HG03064 (cell line): Measurements from ENCODE around the gene GRAMD1B.
"Not testable (repeated sequence)": the region's sequence is repeated elsewhere in the genome, so short reads cannot be mapped to it uniquely, and the experiment has no call there.

Experiments
- ATAC-seq: cut with Tn5 transposase; IDR thresholded peaks from one replicate; pipeline ENCODE4 v1.9.1; 2021; ENCODE audit warnings: low read depth; ENCODE audit not compliant: unreplicated experiment

Gene GRAMD1B

DNA sequence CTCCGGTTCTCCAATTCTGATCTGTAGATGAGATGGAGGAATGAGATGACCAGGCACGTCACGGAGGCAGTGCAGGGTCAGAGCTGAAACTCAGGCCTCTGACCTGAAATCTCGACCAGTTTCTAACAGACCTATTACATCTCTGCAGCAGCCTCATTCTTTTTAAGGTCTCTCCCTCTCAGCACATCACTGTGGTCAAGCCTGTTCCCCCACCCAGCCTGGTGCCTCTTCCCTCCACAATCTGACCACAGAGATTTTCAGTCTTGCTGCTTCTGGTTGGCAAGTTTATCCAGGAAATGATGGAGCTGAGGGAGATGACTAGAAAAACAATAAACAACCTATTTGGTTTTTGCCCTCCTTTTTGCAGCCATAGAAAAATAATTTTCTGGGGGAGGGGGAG is 9.5 kb downstream of the GRAMD1B start:
- ATAC-seq: no peak

DNA sequence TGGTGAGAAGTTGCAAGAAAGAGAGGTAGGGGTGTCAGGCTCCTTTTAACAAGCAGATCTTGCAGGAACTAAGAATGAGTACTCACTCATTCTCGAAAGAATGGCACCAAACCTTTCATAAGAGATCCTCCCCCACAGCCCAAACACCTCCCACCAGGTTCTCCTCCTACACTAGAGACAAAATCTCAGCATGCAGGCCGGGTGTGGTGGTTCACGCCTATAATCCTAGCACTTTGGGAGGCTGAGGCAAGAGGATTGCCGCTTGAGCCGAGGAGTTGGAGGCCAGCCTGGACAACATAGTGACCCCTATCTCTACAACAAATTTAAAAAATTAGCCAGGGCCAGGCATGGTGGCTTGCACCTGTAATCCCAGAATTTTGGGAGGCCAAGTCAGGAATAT is 11.1 kb downstream of the GRAMD1B start:
- ATAC-seq: no peak

DNA sequence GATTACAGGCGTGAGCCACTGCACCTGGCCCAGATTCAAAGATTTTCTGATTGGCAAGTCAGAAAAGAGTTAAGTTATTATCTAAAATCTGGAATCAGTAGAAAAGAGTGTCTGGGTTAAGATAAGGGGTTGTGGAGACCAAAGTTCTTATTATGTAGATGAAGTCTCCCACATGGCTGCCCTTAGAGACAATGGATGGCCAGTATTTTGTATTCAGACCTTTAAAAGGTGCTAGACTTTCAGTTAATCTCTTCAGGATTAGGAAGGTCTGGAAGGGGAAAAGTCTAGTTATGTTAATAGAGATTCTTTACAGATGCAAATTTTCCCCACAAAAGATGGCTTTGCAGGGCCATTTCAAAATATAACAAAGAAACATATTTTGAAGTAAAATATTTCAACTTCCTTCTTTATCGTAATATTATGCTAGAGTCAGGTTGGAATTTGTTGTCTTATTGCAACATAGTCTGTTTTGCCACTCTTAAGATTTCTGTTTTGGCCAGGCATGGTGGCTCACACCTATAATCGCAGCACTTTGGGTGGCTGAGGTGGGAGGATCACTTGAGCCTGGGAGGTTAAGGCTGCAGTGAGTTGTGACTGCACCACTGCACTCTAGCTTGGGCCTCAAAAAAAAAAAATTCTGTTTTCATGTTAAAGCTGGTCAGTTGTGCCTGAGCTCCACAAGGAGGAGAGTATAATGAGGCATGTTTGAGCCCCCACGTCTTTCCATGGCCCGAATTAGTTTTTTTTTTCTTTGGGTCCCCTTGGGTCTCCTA is 14.0 kb downstream of the GRAMD1B start:
- ATAC-seq: no peak

DNA sequence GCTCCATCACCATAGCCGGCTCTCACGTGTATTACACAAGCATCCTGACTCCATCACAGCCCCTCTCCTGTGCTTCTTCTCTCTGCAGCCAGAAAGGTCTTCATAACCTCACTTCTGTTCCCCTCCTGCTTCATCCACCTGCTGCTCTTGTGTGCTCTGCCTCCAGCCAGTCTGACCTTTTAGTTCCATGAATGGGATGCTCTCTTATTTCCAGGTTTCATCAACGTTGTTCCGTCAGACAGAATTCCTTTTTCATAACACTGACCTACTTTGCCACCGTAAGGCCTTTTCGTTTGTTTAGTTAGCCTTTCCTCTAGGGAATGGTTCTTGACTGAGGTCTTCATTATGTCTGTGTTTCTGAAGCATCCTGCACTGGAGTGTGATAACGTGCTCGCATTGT is 18.8 kb downstream of the GRAMD1B start:
- no peak for ATAC-seq

DNA sequence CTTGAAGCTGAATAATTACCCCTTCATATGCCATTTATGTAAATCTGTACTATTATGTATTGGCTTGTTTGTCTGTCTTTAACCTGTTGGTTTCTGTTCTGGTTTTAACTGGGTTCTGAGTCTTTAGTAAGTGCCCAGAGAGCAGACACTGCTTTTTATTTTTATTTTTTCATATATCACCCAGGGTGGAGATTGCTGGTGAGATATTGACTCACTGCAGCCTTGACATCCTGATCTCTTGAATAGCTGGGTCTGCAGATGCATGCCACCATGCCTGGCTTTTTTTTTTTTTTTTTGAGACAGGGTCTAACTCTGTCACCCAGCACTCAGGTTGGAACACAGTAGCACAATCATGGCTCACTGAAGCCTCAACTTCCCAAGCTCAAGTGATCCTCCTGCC is 19.4 kb downstream of the GRAMD1B start:
- no peak for ATAC-seq

DNA sequence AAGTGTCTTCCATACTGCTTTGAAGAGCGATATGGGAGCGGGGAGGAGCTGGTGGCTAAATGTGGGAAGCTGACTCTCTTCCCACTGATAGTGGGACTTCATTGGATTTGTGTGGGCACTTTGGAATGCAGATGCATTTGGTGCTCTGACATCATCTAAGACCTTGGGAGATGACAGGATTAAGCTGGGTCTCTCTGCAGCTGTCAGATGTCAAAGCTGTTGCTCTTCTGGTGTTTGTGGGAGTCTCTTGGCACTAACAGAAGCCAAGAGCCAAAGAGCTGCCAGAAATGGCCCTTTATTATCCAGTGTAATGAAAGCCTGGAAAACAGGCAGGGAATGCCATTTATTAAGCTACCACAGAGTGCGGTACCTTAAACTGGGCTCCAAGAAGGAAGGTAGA is 20.6 kb downstream of the GRAMD1B start:
- no peak for ATAC-seq

DNA sequence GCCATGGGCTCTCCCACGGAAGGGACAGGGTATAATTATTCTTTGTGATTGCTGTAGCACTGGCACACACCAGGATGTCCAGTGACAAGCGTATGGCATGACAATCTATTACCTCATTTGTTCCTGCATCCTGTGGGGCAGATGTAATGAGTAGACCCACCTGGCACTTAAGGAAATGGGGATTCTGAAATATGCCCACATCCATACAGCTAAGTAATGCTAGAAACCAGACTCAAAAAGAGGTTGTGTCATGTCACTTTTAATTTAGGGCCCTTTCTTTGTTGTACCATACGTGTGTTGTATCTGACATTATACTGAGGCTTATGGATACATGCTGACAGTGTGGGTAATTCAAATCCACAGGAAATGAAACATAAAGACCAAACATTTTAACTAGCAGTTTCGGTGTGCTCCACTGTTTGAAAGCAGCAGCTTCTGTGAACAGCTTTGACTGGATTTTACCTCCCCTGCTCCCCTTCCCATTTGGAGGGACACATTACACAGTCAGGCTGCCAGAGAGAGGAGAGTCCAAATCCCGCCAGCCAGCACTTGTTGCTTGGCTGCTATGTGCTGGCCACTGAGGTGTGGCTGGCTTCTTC is 21.2 kb downstream of the GRAMD1B start:
- ATAC-seq: no peak

DNA sequence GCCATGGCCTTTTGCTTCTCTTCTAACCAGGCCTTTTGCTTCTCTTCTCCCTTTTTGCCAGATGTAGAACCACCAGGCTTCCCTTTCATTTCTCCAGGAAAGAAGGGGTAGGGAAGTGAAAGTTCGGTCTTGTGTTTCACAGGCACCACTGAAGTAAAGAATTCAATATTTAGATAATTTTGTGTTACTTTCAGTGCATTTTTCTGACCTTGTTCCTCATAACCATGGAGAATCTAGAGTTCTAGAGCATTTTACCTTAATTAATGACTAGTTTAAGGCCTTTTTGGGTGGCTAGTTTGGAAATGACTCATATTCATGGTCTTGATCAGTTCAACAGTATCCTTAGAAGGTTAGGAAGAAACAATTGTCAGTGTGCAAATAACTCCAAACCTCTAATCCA is 22.7 kb downstream of the GRAMD1B start:
- ATAC-seq: no peak

DNA sequence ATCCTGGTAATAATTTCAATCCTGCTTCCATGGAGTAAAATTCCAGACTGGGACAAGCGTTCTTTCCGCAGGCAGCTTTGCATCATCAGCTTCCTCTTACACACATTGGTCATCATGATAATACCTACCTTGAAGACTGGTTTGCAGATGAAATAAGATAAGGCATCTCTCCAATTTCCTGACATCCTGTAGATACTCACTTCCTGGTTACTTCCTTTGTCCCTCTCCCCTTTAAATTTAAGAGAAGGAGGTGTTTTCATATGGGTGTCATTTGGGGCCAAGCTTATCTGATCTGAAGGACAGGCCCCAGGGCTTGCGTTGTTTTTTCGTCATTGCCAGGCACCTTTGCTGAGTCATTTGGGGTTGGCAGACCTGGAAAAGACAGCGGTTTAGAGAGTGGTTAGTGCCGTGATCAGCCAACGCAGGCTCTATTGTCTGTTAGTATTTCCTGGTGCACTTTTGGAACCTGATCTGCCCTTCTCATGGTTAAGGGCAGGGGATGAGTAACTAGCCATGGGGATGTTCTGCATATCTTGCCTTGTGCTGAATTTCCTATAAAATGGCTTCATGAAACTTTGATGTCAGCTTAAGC is 24.1 kb downstream of the GRAMD1B start:
- ATAC-seq: no peak

DNA sequence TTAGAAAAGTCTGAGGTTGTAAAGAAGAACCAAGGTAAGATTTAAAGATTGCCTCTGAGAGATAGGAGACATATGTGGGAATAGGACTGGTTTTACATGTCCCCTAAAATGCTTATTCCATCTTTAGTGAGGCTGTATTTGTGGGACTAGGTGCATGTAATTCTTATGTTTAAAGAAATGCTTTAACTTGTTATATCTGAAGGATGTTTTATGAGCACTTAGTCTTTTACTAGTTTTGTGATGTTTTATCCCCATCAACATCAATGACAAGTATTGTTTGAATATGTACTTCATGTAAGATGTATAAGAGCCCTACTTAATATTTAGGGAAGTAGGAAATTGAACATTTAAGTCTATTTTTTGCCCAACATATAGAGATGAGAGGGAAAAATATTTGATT is 24.7 kb downstream of the GRAMD1B start:
- no peak for ATAC-seq

DNA sequence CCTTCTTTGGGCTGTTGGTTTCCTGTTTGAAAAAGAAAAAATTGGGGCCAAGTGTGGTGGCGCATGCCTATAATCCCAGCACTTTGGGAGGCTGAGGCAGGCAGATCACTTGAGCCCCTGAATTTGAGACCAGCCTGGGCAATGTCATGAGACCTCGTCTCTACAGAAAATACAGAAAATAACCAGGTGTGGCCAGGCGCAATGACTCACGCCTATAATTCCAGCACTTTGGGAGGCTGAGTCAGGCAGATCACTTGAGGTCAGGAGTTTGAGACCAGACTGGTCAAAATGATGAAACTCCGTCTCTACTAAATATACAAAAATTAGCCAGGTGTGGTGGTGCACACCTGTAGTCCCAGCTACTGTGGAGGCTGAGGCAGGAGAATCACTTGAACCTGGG is 26.4 kb downstream of the GRAMD1B start:
- ATAC-seq: not testable (repeated sequence)

DNA sequence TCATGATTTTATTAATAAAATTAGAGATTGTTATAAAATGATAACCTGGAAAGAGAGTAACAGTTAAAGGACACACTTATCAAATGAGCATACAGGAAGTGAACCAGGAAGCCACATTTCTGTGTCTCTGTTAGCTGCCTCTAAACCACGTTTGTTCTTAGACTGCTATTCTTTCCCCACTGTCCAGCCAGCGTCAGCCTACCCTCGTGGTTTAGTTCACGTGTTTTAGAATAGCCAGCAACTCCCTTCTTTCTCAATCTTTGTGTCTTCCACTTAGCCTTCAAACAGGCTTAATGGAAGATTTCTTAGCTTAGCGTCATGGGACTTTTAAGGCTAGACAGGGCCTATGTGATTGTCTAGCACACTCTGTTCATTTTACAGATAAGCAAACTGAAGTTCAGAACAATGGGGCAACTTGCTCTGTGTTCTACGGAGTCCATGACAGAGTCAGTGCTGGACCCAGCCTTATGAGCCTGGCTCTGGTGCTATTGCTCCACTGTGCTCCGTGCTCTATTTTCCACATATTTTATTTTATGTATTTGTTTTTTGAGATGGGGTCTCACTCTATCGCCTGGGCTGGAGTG is 27.2 kb downstream of the GRAMD1B start:
- no peak for ATAC-seq

DNA sequence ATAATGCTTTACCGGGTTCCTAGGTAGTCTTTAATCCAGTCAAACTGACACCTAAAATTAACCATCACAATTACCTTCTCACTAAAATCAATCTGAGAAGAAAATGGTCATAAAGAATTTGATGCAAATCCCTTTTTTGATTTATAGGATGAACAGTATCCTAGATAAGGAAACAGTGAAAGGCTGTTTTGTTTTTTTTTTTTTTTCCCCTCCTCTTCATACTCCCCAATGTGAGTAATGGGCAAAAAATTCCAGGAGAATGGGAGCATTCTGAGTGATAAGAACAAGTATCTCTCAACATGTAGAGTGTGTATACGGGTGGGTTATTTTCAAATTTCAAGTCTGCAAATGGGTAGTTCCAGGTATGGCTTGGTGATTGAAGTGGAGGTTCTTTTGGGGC is 28.4 kb downstream of the GRAMD1B start:
- ATAC-seq: no peak

DNA sequence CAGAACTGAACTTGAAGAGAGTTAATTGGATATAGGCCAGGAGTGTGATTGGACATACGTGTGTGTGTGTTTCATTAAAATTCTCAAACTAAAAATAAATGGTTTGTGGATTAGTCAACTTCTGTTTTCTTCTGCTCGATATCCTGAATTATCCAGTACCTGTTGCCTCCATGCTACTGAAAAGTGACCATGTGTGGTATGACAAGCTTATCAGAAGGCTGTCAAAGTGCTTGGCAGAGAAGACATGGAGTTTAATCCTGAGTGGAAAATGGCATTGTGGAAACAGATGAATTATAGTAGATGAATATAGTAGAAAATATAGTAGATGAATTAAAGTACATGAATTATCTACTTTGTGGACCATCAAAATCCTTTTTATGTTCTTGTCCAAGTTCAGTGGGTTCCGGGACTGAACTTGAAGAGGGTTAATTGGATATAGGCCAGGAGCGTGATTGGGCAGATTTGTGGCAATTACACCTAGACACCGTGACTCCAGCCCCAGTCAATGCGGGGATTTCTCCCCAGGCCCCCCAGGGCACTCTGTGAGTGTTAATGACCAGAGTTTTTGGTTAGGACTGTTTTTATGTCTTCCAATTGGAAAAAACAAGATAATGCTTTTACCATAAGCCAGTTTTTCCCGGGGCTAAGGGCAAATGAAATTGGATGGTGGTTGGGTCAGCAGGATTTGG is 30.1 kb downstream of the GRAMD1B start:
- ATAC-seq: no peak

DNA sequence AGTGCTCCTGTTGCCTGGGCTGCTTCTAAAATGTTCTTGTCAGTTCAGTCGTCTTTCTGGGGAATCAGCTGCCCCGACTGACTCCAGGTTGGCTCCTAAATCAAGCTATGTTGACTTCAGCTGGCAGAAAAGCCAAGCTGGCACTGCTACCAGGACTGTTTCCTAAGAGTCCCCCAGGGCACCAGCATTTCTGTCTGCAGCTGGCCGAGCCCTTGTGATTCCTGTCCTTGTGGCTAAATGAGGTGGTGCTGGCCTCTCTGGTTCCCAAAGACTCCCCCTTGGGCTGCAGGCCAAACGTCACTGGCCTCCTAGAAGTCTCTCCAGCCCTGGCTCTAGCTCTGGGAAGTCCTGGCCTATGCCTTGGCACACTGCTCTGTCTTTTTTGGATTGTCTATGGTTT is 31.1 kb downstream of the GRAMD1B start:
- ATAC-seq: no peak

DNA sequence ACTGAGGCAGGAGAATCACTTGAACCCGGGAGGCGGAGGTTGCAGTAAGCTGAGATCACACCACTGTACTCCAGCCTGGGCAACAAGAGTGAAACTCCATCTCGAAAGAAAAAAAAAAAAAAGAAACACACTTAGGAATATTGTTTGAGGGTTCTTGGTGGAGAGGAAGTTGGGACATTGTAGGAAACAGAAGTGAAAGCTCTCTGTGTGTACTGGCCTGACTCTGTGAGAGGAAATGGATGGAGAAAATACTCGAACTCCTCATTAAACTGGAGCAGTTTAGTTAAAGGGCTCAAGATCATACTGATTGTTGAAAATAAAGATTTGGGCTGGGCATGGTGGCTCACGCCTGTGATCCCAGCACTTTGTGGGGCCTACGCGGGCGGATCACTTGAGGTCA is 35.6 kb downstream of the GRAMD1B start:
- not testable (repeated sequence) for ATAC-seq

DNA sequence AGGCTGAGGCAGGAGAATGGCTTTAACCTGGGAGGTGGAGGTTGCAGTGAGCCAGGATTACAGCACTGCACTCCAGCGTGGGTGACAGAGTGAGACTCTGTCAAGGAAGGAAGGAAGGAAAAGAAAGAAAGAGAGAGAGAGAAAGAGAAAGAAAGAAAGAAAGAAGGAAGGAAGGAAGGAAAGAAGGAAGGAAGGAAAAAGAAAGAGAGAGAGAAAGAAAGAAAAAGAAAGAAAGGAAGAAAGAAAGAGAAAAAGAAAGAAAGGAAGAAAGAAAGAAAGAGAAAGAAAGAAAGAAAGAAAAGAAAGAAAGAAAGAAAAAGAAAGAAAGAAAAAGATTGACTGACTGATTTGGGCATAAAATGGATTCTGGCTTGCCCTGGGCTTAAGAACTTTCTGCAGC is 36.1 kb downstream of the GRAMD1B start:
- ATAC-seq: not testable (repeated sequence)

DNA sequence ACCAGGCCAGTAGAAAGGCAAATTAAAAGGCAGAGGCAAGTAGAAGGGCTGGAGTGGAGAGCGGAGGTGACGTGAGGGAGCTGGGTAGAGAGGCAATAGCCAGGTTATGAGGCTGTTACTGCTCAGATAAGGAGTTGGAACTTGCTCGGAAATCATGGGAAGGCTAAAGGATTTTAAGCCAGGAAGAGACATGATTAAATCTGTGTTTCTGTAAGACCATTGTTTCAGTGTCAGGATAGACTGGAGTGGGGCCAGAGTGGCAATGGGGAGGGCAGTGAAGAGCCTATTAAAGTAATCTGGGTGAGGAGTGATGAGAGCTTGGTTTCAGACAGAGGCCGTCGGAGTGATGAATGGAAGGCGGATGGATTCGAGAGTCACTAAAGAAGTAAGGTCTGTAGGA is 39.0 kb downstream of the GRAMD1B start:
- no peak for ATAC-seq

DNA sequence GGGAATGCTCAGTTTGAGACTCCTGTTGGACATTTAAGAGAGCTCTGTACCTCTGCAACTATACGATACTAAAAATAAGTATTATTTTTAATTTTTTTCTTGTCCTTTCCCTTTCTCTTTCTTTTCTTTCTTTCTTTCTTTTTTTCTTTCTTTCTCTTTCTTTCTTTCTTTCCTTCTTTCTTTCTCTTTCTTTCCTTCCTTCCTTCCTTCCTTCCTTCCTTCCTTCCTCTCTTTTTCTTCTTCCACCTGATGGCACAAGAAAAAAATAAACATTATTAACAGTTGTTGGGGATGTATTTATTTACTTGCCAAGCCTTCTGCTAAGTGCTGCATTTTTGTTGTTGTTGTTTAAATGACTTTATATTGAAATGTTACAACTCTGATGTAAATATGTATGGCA is 39.5 kb downstream of the GRAMD1B start:
- no peak for ATAC-seq

DNA sequence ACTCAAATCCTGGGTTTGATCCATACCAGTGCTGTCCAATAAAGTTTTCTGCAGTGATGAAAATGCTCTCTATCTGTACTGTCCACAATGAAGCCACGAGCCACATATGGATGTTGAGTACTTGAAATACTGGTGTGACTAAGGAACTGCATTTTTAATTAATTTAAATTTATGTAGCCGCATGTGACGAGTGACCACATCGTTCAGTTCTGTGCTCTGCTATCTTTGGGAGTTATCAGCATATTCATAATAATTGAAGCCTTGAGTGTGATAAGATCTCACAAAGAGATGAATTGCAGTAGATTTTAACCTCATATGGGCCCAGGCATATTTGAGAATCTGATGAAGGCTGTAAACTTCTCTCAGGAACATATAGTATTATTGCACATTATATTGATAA is 40.8 kb downstream of the GRAMD1B start:
- ATAC-seq: no peak

DNA sequence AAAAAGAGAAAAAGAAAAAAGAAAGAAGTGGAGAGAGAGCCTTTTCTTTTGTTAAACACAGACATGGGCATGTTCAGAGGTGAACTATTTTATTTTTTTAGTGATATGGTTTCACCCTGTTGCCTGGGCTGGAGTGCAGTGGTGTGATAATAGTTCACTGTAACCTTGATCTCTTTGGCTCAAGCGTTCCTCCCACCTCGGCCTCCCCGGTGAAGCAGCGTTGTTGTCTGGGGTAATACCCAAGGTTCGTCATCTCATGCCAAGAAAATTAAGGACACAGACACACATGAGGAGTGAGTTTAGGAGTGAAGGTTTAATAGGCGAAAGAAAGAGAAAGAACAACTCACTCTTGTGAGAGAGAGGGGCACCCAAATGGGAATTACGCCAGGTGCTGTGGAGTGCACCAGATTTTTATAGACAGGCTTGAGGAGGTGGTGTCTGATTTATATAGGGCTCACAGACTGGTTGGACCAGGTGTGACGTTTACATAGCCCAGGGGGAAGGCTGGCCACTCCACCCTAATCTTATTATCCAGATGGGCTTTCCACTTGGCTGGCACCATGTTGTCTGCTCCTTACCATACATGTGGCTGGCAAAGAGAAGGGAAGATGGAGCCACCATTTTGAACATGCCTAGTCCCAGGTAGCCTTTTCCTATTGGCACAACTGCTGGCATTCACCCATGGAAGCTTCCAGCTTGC is 42.3 kb downstream of the GRAMD1B start:
- ATAC-seq: no peak
